Midbrain (tissue), 1 donor: ENCODE results near the gene NDOR1.

Experiments
- DNase-seq: peaks from one replicate; lab custom pipeline; 2025; lab: John Stamatoyannopoulos, UW

Gene NDOR1

GRCh38 chr9:137182836-137183235 lies 22.7 kb upstream of the NDOR1 start:
- no peak for DNase-seq

GRCh38 chr9:137183980-137184595 lies 21.4 kb upstream of the NDOR1 start:
- no peak for DNase-seq

DNA sequence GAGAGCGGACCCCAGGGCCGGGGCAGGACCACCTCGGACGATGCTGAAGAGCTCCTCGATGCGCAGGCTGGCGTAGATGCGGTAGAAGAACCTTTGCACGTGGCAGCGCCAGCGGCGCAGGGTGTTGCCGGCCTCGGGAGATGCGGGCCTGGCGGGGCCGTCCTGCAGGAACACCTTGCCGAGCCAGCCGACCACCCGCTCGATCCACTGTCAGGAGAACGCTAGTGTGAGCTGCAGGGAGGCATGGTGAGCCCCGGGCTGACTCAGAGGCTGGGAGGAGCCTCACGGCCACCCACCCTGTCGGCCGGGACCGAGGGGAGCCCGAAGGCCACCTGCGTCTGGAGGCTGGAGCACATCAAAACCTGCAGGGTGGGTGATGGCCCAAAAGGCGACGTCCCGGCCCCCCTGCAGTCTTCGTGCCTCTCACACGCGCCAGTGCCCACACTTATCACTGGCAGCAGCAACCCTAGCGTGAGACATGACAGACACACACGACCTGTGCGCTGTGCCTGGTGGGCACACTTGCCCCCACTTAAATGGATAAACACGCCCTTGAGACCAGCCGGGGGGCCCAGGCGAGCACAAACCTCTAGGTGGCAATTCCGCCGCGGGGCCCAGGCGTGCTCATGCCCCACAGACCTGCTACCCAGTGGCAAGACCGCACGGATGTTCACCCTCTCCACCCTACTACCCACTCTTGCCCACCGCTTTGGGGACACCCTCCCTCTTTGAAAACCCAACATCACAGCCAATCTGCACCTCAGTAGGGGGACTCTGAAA lies 20.4 kb upstream of the NDOR1 start:
- DNase-seq: no peak

- no peak for DNase-seq
These were observed 19.6 kb upstream of the NDOR1 start for GRCh38 chr9:137185921-137186320.

DNA sequence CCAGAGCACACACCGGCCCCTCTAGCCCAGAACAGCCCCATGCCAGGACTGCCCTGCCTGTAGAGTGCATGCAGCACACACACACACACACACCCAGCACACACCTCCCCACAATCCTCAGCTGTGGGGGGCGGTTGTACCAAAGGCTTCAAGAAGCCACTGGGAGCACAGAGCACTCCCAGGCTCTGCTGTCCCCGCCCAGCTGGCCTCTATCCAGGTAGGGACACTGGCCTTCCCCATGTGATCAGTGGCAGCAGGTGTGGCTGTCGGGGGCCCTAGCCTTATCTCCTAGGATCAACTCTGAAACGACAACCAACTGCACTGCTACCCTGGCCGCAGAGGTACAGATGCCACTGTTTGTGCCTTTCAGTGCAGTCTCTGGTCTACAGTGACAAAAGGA lies 19.1 kb upstream of the NDOR1 start:
- no peak for DNase-seq

DNA sequence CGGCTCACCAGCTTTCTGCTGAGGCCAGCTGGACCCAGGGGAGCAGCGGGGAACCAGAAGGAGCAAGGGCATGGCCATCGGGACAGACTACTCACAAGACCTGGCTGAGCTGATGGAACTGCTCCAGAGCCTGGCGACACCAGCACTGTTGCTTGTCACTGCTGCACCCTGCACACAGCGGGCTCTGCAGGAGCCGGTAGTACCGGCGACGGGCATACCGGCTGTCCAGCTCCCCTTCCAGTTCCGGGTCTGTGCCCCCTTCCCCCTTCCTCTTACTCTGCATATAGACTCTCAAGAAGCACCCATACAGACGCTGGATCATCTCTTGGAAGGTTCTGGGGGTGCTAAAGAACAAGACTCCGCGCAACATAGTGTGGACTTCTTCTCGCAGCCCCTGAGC lies 18.1 kb upstream of the NDOR1 start:
- DNase-seq: no peak

GRCh38 chr9:137188086-137188489 lies 17.4 kb upstream of the NDOR1 start:
- DNase-seq: no peak

DNA sequence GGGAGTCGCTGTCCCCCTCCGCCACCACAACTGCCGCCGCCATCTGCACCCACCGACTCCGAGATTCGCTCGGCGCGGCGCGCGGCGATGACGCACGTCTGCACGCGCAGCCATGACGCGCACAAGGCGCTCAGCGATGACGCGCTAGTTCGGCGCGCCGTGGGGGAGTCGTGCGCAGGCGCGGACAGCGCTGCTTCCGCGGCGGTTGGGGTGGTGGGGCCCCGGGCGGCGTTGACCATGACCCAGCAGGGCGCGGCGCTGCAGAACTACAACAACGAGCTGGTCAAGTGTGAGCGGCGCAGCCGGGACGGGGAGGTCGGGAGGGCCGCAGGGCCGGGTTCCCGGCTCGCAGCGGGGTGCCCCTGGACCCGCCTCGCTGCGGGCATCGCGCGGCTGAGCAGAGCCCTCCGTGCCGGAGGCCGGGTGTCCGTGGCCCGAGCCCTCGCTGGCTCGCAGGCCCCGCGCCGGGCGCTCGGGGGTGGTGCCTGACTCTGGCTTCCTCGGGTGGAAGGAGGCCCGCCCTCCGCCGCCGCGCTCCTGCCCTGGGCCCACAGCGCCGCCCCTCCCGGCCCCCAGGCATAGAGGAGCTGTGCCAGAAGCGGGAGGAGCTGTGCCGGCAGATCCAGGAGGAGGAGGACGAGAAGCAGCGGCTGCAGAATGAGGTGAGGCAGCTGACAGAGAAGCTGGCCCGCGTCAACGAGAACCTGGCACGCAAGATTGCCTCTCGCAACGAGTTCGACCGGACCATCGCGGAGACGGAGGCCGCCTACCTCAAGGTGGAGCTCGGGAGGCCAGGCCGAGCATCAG lies 16.8 kb upstream of the NDOR1 start, which contains the start of the genes ANAPC2 and SSNA1:
ANAPC2 (minus strand) TSS at position 71 of the 807 bp plus-strand sequence; CDS start at position 43, 28 bp downstream.
SSNA1 (plus strand) TSS at position 187 of the 807 bp plus-strand sequence; CDS start at position 238, 51 bp downstream.
- peak; percentile 95 for DNase-seq

DNA sequence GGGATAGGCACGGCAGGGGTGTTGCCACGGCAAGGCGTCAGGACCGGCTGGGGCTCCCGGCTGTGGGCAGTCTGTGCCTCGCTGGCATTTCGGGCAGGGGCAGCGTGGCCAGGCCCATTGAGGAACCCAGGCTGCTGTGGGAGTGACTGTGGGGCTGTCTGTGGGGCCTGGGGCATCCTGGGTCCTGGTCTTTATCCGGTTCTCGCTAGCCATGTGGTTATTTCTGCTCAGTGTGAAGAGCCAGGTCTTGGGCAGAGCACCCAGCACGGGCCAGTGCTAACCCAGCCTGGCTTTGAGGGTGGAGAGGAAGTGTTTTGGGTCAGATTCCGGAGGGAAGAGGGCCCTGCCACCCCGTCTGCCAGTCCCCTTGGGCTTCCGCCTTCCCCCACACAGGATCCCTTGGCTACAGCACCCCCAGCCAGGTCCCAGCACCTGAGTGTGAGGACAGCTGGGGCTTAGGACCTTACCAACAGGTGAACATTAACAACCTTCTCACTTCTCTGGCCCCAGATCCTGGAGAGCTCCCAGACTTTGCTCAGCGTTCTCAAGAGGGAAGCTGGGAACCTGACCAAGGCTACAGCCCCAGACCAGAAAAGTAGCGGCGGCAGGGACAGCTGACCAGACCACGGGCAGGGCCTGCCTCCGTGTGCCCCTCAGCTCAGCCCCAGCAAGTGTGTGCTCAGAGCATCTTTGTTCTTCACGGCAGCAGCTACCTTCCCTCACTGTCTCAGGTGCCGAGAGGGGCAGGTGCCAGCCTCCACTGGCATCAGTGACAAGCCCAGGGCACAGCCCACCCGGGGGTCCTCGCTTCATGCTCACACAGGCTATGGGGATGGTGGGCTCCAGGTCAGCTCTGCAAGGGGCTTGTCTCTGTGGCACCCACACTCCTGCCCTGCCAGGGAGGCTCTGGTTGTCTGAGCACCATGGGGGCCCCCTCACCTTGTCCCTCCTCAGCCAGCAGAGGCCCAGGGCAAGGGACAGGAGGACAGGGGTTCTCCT lies 15.9 kb upstream of the NDOR1 start:
- no peak for DNase-seq

DNA sequence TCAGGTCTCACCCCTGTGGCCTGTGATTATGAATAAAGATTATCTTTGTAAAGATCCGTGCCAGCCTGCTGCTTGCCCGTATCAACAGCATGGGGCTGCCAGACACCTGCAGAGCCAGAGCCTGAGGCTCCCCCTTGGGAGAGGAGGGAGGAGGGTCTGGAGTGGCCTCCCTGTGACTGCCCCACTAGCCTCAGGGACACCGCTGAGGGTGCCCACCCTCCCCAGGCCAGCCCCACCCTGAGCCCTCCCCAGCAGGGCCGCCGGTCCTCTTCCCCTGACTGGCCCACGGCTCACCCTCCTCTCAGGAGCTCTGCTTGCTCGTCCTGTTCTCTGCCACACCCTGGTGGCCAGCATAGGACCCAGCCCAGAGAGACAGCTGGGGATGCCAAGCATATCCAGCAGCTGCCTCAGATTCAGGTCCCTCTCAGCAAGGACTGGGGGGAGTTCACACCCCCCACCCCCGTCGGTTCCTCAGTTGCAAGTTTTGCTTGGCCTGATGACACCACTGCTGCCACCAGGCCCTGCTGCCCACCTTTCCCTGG lies 15.1 kb upstream of the NDOR1 start:
- no peak for DNase-seq

GRCh38 chr9:137191245-137191644 lies 14.3 kb upstream of the NDOR1 start:
- no peak for DNase-seq

- peak; percentile 60 for DNase-seq
These were observed 13.6 kb upstream of the NDOR1 start for GRCh38 chr9:137191691-137192447.

DNA sequence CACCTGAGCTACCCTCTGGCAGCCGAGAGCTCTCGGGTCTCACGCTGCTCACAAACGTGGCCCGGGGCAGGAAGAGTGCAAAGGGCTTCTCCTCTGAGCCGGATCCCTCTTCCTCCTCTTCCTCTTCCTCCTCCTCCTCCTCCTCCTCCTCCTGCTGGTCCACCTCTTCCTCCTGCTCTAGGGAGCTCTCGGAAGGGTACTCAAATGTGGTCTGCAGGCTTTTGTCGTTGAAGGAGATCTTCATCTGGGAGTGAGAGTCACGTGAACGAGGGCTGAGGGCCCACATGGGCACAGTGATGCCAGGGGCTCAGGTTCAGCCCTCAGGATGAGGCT lies 13.1 kb upstream of the NDOR1 start:
- no peak for DNase-seq

GRCh38 chr9:137192859-137193258 lies 12.6 kb upstream of the NDOR1 start:
- DNase-seq: no peak

GRCh38 chr9:137193771-137194170 lies 11.7 kb upstream of the NDOR1 start:
- DNase-seq: no peak

DNA sequence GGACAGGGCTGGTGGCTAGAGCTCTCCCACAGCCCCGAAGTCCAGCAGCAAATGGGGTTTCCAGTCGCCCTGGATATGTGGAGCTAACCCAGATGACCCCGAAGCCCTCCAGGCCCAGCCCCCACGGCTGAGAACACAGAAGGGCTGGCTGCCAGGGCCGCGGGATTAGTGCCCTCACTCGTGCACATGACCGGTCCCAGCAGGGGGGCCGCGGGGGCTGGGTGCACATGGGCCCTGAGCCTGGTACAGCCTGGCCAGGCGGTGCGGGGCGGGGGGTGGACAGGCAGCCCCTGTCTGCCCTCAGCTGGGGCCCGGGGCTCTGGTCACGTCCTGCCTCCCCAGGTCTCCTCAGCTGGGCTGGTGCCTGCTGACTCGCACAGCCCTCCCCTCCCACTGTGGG lies 11.1 kb upstream of the NDOR1 start:
- DNase-seq: peak; percentile 92

DNA sequence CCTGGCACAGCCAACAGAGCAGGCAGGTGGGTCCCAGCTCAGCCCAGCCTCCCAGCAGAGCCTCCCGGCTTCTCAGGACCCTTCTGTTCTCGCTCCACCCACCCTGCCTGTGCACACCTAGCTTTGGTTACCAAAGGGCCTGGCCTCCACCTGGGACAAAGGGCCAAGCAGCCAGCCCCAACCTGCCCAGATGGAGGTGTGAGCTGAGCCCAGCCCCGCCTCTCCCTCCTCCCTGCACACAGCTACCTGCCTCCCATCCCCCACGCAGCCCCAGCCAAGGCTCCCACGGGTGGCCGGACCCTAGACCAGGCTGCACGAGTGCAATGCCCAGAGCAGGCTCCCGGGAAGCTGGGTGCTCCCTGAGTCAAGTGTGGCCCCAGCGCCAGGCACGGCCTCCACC lies 10.6 kb upstream of the NDOR1 start:
- DNase-seq: no peak

GRCh38 chr9:137195525-137196220 lies 9.8 kb upstream of the NDOR1 start:
- no peak for DNase-seq

DNA sequence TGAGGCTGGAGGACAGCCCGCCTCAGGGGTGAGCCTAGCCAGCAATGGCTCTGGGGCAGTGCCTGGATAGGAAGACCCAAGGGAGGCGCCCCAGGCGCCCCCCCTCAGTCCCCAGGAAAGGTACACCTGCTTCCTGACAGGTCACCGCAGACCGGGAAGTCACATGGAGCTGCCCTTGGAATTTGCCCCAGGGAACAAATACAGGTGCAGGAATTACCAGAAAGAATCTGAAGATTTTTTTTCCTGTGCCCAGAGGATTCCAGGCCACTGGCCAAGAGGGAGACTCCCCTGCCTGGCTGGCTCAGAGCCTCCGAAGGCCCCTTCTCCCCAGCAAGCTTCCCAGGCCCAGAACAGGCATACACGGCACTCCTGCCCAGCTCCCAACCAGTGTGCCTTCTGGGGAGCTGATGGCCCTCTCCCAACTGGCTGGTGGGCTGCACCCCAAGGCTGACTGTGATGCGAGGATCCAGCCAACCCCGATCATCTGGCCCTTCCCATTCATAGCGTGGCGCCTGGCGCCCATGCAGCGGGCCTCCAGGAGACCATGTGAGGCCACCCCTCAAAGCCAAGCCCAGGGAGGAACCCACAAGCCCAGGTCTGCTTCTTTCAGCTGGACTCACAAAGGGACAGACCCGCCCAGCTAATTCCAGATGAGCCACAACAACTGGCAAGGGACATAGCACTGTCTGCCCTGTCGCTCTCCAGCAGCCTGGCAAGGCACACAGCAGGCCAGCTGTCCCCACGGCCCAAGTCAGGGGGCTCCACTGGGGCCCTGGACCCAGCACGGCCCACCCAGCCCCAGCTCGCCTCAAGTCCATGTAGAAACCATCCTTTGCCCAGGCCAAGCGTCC lies 7.2 kb upstream of the NDOR1 start:
- DNase-seq: no peak
